ENCODE results near the gene ESR2. TPM values are rescaled to one million over a fixed set of nuclear protein-coding genes. Genes with fewer than 3 reads are reported as not detected.
A peak's percentile ranks its signal among the peaks of the same experiment; 100 is the strongest.

The ESR2 gene
- total and polyA plus RNA-seq, 4 donors, result 0.11 to 3.4 (median 0.37) TPM

DNA sequence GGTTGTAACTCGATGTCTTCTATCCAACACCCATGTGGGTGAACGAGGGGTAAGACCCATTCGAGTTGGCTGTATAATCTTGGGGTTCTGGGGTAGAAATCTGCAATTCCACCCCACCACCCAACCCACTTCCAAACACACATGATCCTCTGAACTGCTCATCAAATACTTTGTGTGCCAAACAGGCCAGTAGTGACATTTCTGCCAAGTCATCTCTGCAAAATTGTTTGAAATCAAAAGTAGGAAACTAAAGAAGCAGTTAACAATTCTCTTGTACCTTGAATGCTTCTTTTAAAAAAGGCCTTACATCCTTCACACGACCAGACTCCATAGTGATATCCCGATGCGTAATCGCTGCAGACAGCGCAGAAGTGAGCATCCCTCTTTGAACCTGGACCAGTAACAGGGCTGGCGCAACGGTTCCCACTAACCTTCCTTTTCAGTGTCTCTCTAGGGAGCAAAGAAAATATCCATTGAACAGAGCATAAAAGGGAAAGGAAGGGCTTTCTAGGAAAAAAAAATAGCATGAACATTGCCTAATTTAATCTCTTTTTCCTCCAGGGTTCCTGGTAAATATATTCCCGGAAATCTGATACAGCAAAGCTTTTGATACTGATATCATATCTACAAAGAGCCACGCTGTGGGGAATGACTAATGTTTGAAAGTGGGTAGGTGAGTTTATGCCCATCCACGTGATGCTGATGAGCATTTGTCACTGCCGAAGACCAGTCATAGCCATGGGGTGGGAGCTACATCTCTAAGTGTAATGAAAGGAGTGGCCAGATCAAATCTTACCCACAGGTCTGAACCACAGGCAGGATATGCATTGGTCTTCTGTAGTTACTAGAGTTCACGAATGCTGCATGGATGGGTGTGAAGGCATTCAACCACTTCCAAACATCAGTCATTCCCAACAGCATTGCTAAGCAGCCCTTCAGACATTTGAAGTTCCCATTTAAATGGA, 14.2 kb downstream of the ESR2 start:
- DNase-seq, result peak in 1 of 3 donors; percentile 61
- Histone ChIP-seq H3K36me3 (ENCODE audit: control insufficient read depth in 4 of 4, insufficient read depth in 4 of 4, low read length in 4 of 4) (no peaks in the 10 kb centered on the region), H3K27ac (ENCODE audit: low read depth in 1 of 2, low read length in 1 of 2) (no peak overlapping the region), H3K27me3 (ENCODE audit: control insufficient read depth in 3 of 3, insufficient read depth in 3 of 3, low read length in 2 of 3) (no peaks in the 10 kb centered on the region), H3K4me1 (ENCODE audit: control insufficient read depth in 5 of 5, insufficient read depth in 5 of 5, low read length in 5 of 5) (no peaks in the 10 kb centered on the region), H3K9ac (ENCODE audit: insufficient read depth in 1 of 2, low read length in 2 of 2) (no peak overlapping the region), H3K4me3 (no peak overlapping the region), H3K9me3 (ENCODE audit: control insufficient read depth in 4 of 4, insufficient read depth in 3 of 4, low read length in 3 of 4) (no peaks in the 10 kb centered on the region)
- peak; percentile 64 for ATAC-seq (ENCODE audit: insufficient read depth, low FRiP score)
- WGBS, 2 donors, result 62 to 78% methylated on average over 15 of the region's 15 CpGs
- TF ChIP-seq, protein P1, sequence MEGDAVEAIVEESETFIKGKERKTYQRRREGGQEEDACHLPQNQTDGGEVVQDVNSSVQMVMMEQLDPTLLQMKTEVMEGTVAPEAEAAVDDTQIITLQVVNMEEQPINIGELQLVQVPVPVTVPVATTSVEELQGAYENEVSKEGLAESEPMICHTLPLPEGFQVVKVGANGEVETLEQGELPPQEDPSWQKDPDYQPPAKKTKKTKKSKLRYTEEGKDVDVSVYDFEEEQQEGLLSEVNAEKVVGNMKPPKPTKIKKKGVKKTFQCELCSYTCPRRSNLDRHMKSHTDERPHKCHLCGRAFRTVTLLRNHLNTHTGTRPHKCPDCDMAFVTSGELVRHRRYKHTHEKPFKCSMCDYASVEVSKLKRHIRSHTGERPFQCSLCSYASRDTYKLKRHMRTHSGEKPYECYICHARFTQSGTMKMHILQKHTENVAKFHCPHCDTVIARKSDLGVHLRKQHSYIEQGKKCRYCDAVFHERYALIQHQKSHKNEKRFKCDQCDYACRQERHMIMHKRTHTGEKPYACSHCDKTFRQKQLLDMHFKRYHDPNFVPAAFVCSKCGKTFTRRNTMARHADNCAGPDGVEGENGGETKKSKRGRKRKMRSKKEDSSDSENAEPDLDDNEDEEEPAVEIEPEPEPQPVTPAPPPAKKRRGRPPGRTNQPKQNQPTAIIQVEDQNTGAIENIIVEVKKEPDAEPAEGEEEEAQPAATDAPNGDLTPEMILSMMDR (IDR thresholded peaks at IDR 0.05; ENCODE audit: control extremely low read depth, extremely low read depth), result no peak

DNA sequence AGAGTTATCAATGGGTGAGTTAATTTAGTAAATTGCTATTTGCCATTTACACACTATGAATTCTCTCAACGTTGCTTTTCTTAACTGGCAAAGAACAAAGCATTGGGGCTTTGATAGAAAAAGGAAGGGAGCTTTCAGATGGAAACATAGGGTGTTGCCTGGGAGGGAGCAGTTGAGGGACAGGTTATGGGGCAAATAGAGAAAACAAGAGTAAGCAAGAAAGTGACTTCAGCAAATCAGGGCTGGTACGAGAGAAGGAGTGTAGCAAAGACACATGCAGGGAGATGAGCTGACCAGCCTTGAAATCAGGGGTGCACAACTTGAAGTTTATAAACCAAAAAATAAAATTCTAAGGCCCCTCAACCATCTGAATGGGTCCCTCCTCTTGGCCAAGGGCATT, 15.7 kb downstream of the ESR2 start:
- no peak for DNase-seq
- Histone ChIP-seq H3K9ac (ENCODE audit: insufficient read depth in 1 of 2, low read length in 2 of 2) (no peak overlapping the region), H3K9me3 (ENCODE audit: control insufficient read depth in 4 of 4, insufficient read depth in 3 of 4, low read length in 3 of 4) (no peaks in the 10 kb centered on the region), H3K36me3 (ENCODE audit: control insufficient read depth in 4 of 4, insufficient read depth in 4 of 4, low read length in 4 of 4) (no peaks in the 10 kb centered on the region), H3K4me1 (ENCODE audit: control insufficient read depth in 5 of 5, insufficient read depth in 5 of 5, low read length in 5 of 5) (no peaks in the 10 kb centered on the region), H3K27me3 (ENCODE audit: control insufficient read depth in 3 of 3, insufficient read depth in 3 of 3, low read length in 2 of 3) (no peaks in the 10 kb centered on the region), H3K27ac (ENCODE audit: low read depth in 1 of 2, low read length in 1 of 2) (no peak overlapping the region), H3K4me3 (no peak overlapping the region)
- no peak for ATAC-seq (ENCODE audit: insufficient read depth, low FRiP score)
- 77% methylated on average over 2 of the region's 2 CpGs for WGBS, 2 donors
- TF ChIP-seq, protein P1 (IDR thresholded peaks at IDR 0.05; ENCODE audit: control extremely low read depth, extremely low read depth), result no peak

DNA sequence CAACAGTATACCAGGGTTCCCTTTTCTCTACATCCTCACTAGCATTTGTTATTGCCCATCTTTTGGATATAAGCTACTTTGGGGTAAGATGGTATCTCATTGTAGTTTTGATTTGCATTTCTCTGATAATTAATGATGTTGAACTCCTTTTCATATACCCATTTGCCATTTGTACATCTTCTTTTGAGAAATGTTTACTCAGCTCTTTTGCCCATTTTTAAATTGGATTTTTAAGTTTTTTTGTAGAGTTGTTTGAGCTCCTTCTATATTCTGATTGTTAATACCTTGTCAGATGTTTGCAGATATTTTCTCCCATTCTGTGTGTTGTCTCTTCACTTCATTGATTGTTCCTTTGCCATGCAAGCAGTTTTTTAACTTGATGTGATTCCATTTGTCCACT, 22.2 kb downstream of the ESR2 start:
- TF ChIP-seq, protein P1 (IDR thresholded peaks at IDR 0.05; ENCODE audit: control extremely low read depth, extremely low read depth), result no peak
- Histone ChIP-seq H3K27me3 (ENCODE audit: control insufficient read depth in 3 of 3, insufficient read depth in 3 of 3, low read length in 2 of 3) (no peaks in the 10 kb centered on the region), H3K9me3 (ENCODE audit: control insufficient read depth in 4 of 4, insufficient read depth in 3 of 4, low read length in 3 of 4) (no peaks in the 10 kb centered on the region), H3K4me3 (no peak overlapping the region), H3K4me1 (ENCODE audit: control insufficient read depth in 5 of 5, insufficient read depth in 5 of 5, low read length in 5 of 5) (no peaks in the 10 kb centered on the region), H3K9ac (ENCODE audit: insufficient read depth in 1 of 2, low read length in 2 of 2) (no peak overlapping the region), H3K27ac (ENCODE audit: low read depth in 1 of 2, low read length in 1 of 2) (no peak overlapping the region), H3K36me3 (ENCODE audit: control insufficient read depth in 4 of 4, insufficient read depth in 4 of 4, low read length in 4 of 4) (no peaks in the 10 kb centered on the region)
- no peak for DNase-seq
- ATAC-seq (ENCODE audit: insufficient read depth, low FRiP score), result no peak

All from lung (tissue), 12 donors.